Esophagus muscularis mucosa (tissue), 3 donors: ENCODE data around the gene SKIDA1.

Experiments used
- CTCF ChIP-seq, 3 experiments: fragments of 200-600 bp in 2 of 3; fragments of 450-650 bp in 1 of 3; sonication (generic) in 2 of 3; IDR thresholded peaks; one replicate each; pipeline ENCODE4 v1.5.1; 2017 to 2019; ENCODE audit warnings: antibody characterized with exemption in 3 of 3, mild to moderate bottlenecking in 2 of 3, moderate library complexity in 1 of 3
- POLR2AphosphoS5 ChIP-seq, 2 donors: sonication (generic); formaldehyde crosslinking; IDR thresholded peaks; one replicate each; pipeline ENCODE4 v1.6.1; 2017; ENCODE audit warnings: antibody characterized with exemption in 2 of 2

- no peak for TF ChIP-seq CTCF (IDR thresholded peaks at IDR 0.05)
- TF ChIP-seq POLR2AphosphoS5 (IDR thresholded peaks at IDR 0.05), result no peak
Observed at GRCh38 chr10:21528236-21529031, 3.0 kb upstream of the SKIDA1 start.
